Natural killer cell (primary cell): Measurements from ENCODE around the gene TAL1. TPM values are rescaled to one million over a fixed set of nuclear protein-coding genes. Genes with fewer than 3 reads are reported as not detected.

Experiments
- ATAC-seq, 3 donors: fragments of 150-1000 bp in 2 of 3; fragments of 200-7000 bp in 1 of 3; cut with Tn5 transposase; 1 replicate in 1 of 3; 2 replicates in 2 of 3; pipeline ENCODE4 v1.10.0; 2021; ENCODE audit warnings: mild to moderate bottlenecking in 2 of 3, moderate library complexity in 2 of 3
- DNase-seq, 2 donors: peaks; one replicate each; pipeline versions ENCODE4 v3.0.0 to v3.0.0-alpha.2; 2013 to 2021; ENCODE audit warnings: mixed read lengths in 1 of 2
- H3K27ac ChIP-seq: one replicate; pipeline ENCODE4 v1.5.1; 2013; ENCODE audit warnings: mild to moderate bottlenecking, low read length
- H3K27me3 ChIP-seq: one replicate; pipeline ENCODE4 v1.6.1; 2013; ENCODE audit warnings: low read length; ENCODE audit not compliant: control insufficient read depth, insufficient read depth
- H3K36me3 ChIP-seq: one replicate; pipeline ENCODE4 v1.6.1; 2013; ENCODE audit warnings: low read length; ENCODE audit not compliant: control insufficient read depth, insufficient read depth
- H3K4me1 ChIP-seq: one replicate; pipeline ENCODE4 v1.6.1; 2013; ENCODE audit warnings: low read length; ENCODE audit not compliant: control insufficient read depth, insufficient read depth
- H3K4me3 ChIP-seq: one replicate; pipeline ENCODE4 v1.5.1; 2013; ENCODE audit warnings: low read length
- H3K9me3 ChIP-seq: one replicate; pipeline ENCODE4 v1.6.1; 2013; ENCODE audit warnings: low read length; ENCODE audit not compliant: control insufficient read depth, insufficient read depth
- H3K27ac Mint-ChIP-seq, 2 donors: one replicate each; pipeline ENCODE4 v1.8.0; 2022; ENCODE audit warnings: mild to moderate bottlenecking in 2 of 2, mixed read lengths in 2 of 2, moderate library complexity in 1 of 2
- H3K27me3 Mint-ChIP-seq, 2 donors: one replicate each; pipeline ENCODE4 v1.8.0; 2022; ENCODE audit warnings: low read depth in 2 of 2, mixed read lengths in 2 of 2
- H3K36me3 Mint-ChIP-seq: one replicate; pipeline ENCODE4 v1.8.0; 2022; ENCODE audit warnings: mixed read lengths
- H3K4me1 Mint-ChIP-seq, 2 donors: one replicate each; pipeline ENCODE4 v1.8.0; 2022; ENCODE audit warnings: mixed read lengths in 2 of 2
- H3K4me3 Mint-ChIP-seq: one replicate; pipeline ENCODE4 v1.8.0; 2022; ENCODE audit warnings: mild to moderate bottlenecking, moderate library complexity, mixed read lengths
- H3K9me3 Mint-ChIP-seq, 2 donors: one replicate each; pipeline ENCODE4 v1.8.0; 2022; ENCODE audit warnings: mixed read lengths in 2 of 2
- CTCF ChIP-seq: fragments of 200-600 bp; IDR thresholded peaks from one replicate; pipeline ENCODE4 v1.8.0; 2022; ENCODE audit warnings: antibody characterized with exemption
- WGBS: methylation state at CpG from one replicate; pipeline ENCODE4 v1.1.7; 2013; ENCODE audit warnings: missing lambda C conversion rate; ENCODE audit not compliant: insufficient coverage; 5-methylcytosine and 5-hydroxymethylcytosine counted together
- intact Hi-C: fragments of 100-400 bp; cut with micrococcal nuclease; formaldehyde crosslinking; loops from one replicate; pipeline ENCODE4 v1.14.2; 2022
- total RNA-seq, 4 donors: library from RNA; stranded (reverse); fragments of 120-200 nt in 1 of 4; gene quantifications; one replicate each; pipeline versions ENCODE4 v1.2.3 to v1.2.4, GENCODE V29; 2013 to 2022

The TAL1 gene
- total RNA-seq, 3 donors from 2014 or later (not counting 1 experiment from before 2014, with no cell fraction given) = 0.91 to 6.7 (median 3.5) TPM

GRCh38 chr1:47226121-47226838 is 5.7 kb downstream of the TAL1 start:
- no peak for ATAC-seq
- no peak for TF ChIP-seq CTCF
- no peaks in the 10 kb centered on the region for H3K36me3 ChIP-seq
- no peaks in the 10 kb centered on the region for H3K9me3 ChIP-seq
- Mint-ChIP-seq H3K4me1 (peaks cover 15 to 27% of the 10 kb centered on the region in 2 donors), H3K36me3 (no peaks in the 10 kb centered on the region), H3K9me3 (no peaks in the 10 kb centered on the region), H3K27me3 (peaks cover 51 to 54% of the 10 kb centered on the region in 2 donors), H3K4me3 (peak overlapping the region; percentile 71), H3K27ac (no peak overlapping the region)
- peaks cover 15% of the 10 kb centered on the region for H3K4me1 ChIP-seq
- intact Hi-C loops = no loop called here
- no peak overlapping the region for H3K27ac ChIP-seq
- DNase-seq = no peak
- peaks cover 53% of the 10 kb centered on the region for H3K27me3 ChIP-seq
- no peak overlapping the region for H3K4me3 ChIP-seq
- 41% methylated on average over 9 of the region's 19 CpGs for WGBS

- 2% methylated on average over 79 of the region's 79 CpGs for WGBS
- DNase-seq (no peak), ATAC-seq (peak; percentile 27 to 54 (median 42))
- Histone ChIP-seq H3K4me3 (no peak overlapping the region), H3K36me3 (no peaks in the 10 kb centered on the region), H3K27ac (no peak overlapping the region), H3K27me3 (peaks cover 47% of the 10 kb centered on the region), H3K9me3 (no peaks in the 10 kb centered on the region), H3K4me1 (peaks cover 8% of the 10 kb centered on the region)
- Mint-ChIP-seq H3K27me3 (peaks cover 44 to 53% of the 10 kb centered on the region in 2 donors), H3K4me3 (peak overlapping the region; percentile 71), H3K9me3 (no peaks in the 10 kb centered on the region), H3K36me3 (no peaks in the 10 kb centered on the region), H3K27ac (no peak overlapping the region), H3K4me1 (peaks cover 9 to 20% of the 10 kb centered on the region in 2 donors)
- no peak for TF ChIP-seq CTCF
- intact Hi-C loops = no loop called here
Observed at GRCh38 chr1:47225430-47226100, 6.5 kb downstream of the TAL1 start.

- H3K27me3 Mint-ChIP-seq = peaks cover 38 to 46% of the 10 kb centered on the region in 2 donors
- no peaks in the 10 kb centered on the region for H3K36me3 ChIP-seq
- H3K4me3 ChIP-seq = no peak overlapping the region
- H3K27ac Mint-ChIP-seq = no peak overlapping the region
- H3K9me3 Mint-ChIP-seq = no peaks in the 10 kb centered on the region
- no peaks in the 10 kb centered on the region for H3K36me3 Mint-ChIP-seq
- TF ChIP-seq CTCF = no peak
- peak in 1 of 3 donors; percentile 56 for ATAC-seq
- peaks cover 3 to 13% of the 10 kb centered on the region in 2 donors for H3K4me1 Mint-ChIP-seq
- no peaks in the 10 kb centered on the region for H3K9me3 ChIP-seq
- 13% methylated on average over 30 of the region's 30 CpGs for WGBS
- peaks cover 4% of the 10 kb centered on the region for H3K4me1 ChIP-seq
- H3K27me3 ChIP-seq = peaks cover 41% of the 10 kb centered on the region
- no peak overlapping the region for H3K27ac ChIP-seq
- no peak for DNase-seq
- no peak overlapping the region for H3K4me3 Mint-ChIP-seq
- intact Hi-C loops = no loop called here
Observed at GRCh38 chr1:47224676-47225399, 7.2 kb downstream of the TAL1 start.
